HEK293 (cell line): ENCODE data around the gene MID1IP1.

ENCODE experiments used
- CTCF ChIA-PET: fragments of 350-600 bp; formaldehyde crosslinking; extraction: SDS; loops from one replicate; lab custom pipeline; 2021; ENCODE audit warnings: antibody characterized with exemption; lab: Yijun Ruan, JAX
- POLR2A ChIA-PET: fragments of 300-600 bp; formaldehyde crosslinking; extraction: SDS; loops from one replicate; lab custom pipeline; 2020; ENCODE audit warnings: antibody characterized with exemption, inconsistent platforms; lab: Yijun Ruan, JAX
- H3K27ac ChIP-seq: fragments of 200-500 bp; sonication (Bioruptor generic); 2 replicates; pipeline ENCODE4 v1.5.1; 2014; ENCODE audit warnings: low read depth, low read length, control low read depth, inconsistent platforms; ENCODE audit errors: extremely low read depth
- H3K36me3 ChIP-seq, 2 experiments: fragments of 200-500 bp in 1 of 2; sonication (Bioruptor generic) in 1 of 2; 1 replicate in 1 of 2; 2 replicates in 1 of 2; pipeline ENCODE4 v1.5.1; 2014 to 2017; ENCODE audit warnings: inconsistent platforms in 2 of 2, low read length in 2 of 2; ENCODE audit not compliant: control insufficient read depth in 2 of 2, insufficient read depth in 1 of 2
- H3K4me1 ChIP-seq: fragments of 200-500 bp; sonication (Bioruptor generic); 2 replicates; pipeline ENCODE4 v1.5.1; 2014; ENCODE audit warnings: mild to moderate bottlenecking, low read length, inconsistent platforms; ENCODE audit not compliant: control insufficient read depth, insufficient read depth
- H3K4me3 ChIP-seq: 2 replicates; pipeline ENCODE4 v1.5.1; 2011; ENCODE audit warnings: low read depth, mild to moderate bottlenecking, control low read depth, low read length, moderate library complexity
- H3K9me3 ChIP-seq: fragments of 200-500 bp; sonication (Bioruptor generic); 2 replicates; pipeline ENCODE4 v1.5.1; 2014; ENCODE audit warnings: low read depth, low read length, inconsistent platforms; ENCODE audit not compliant: control insufficient read depth, insufficient read depth
- BCL11A ChIP-seq: fragments of 450-650 bp; formaldehyde crosslinking; IDR thresholded peaks from 2 replicates; pipeline ENCODE4 v1.5.1; 2016; ENCODE audit warnings: low read depth, missing biosample characterization, missing genetic modification characterization
- BCL11B ChIP-seq: fragments of 450-650 bp; formaldehyde crosslinking; IDR thresholded peaks from 2 replicates; pipeline ENCODE4 v1.5.1; 2016; ENCODE audit warnings: low read depth, missing biosample characterization, missing genetic modification characterization
- FEZF1 ChIP-seq: fragments of 450-650 bp; formaldehyde crosslinking; IDR thresholded peaks from 2 replicates; pipeline ENCODE4 v1.5.1; 2016; ENCODE audit warnings: missing biosample characterization, missing genetic modification characterization
- MEIS1 ChIP-seq: sonication (generic); formaldehyde crosslinking; IDR thresholded peaks from 2 replicates; pipeline ENCODE4 v1.8.1; 2022; ENCODE audit warnings: missing genetic modification reagents, mild to moderate bottlenecking, borderline replicate concordance
- SETDB1 ChIP-seq: IDR thresholded peaks from one replicate; pipeline ENCODE4 v1.6.1; 2017; ENCODE audit warnings: mild to moderate bottlenecking, low read length, moderate library complexity, mixed read lengths; ENCODE audit not compliant: insufficient read length
- ZFP37 ChIP-seq: fragments of 450-650 bp; formaldehyde crosslinking; IDR thresholded peaks from 2 replicates; pipeline ENCODE4 v1.5.1; 2016; ENCODE audit warnings: missing biosample characterization, missing genetic modification characterization
- ZNF18 ChIP-seq: fragments of 450-650 bp; formaldehyde crosslinking; IDR thresholded peaks from 2 replicates; pipeline ENCODE4 v1.5.1; 2016; ENCODE audit warnings: missing biosample characterization, missing genetic modification characterization
- ZNF26 ChIP-seq: fragments of 450-650 bp; formaldehyde crosslinking; IDR thresholded peaks from 2 replicates; pipeline ENCODE4 v1.5.1; 2016; ENCODE audit warnings: missing biosample characterization, missing genetic modification characterization
- ZNF266 ChIP-seq: fragments of 450-650 bp; formaldehyde crosslinking; IDR thresholded peaks from 2 replicates; pipeline ENCODE4 v1.5.1; 2016; ENCODE audit warnings: missing biosample characterization, missing genetic modification characterization, low read depth
- ZNF354C ChIP-seq: fragments of 450-650 bp; formaldehyde crosslinking; IDR thresholded peaks from 2 replicates; pipeline ENCODE4 v1.5.1; 2016; ENCODE audit warnings: missing biosample characterization, missing genetic modification characterization, low read depth, borderline replicate concordance
- ZNF391 ChIP-seq: fragments of 450-650 bp; formaldehyde crosslinking; IDR thresholded peaks from 2 replicates; pipeline ENCODE4 v1.5.1; 2016; ENCODE audit warnings: low read depth, missing biosample characterization, missing genetic modification characterization, borderline replicate concordance
- ZNF501 ChIP-seq: fragments of 450-650 bp; formaldehyde crosslinking; IDR thresholded peaks from 2 replicates; pipeline ENCODE4 v1.5.1; 2016; ENCODE audit warnings: missing biosample characterization, missing genetic modification characterization
- ZNF518A ChIP-seq: fragments of 450-650 bp; formaldehyde crosslinking; conservative IDR thresholded peaks from 2 replicates; pipeline ENCODE4 v1.5.1; 2016; ENCODE audit warnings: low read depth, missing biosample characterization, missing genetic modification characterization
- ZNF585B ChIP-seq: fragments of 450-650 bp; formaldehyde crosslinking; IDR thresholded peaks from 2 replicates; pipeline ENCODE4 v1.5.1; 2016; ENCODE audit warnings: missing biosample characterization, missing genetic modification characterization
- ZNF626 ChIP-seq: fragments of 450-650 bp; sonication (Bioruptor Pico); formaldehyde crosslinking; IDR thresholded peaks from 2 replicates; pipeline ENCODE4 v1.5.1; 2018; ENCODE audit warnings: missing biosample characterization, missing genetic modification characterization, inconsistent platforms
- ZNF654 ChIP-seq: fragments of 450-650 bp; formaldehyde crosslinking; IDR thresholded peaks from 2 replicates; pipeline ENCODE4 v1.5.1; 2016; ENCODE audit warnings: low read depth, missing biosample characterization, missing genetic modification characterization
- ZNF747 ChIP-seq: fragments of 450-650 bp; formaldehyde crosslinking; IDR thresholded peaks from 2 replicates; pipeline ENCODE4 v1.5.1; 2016; ENCODE audit warnings: missing biosample characterization, missing genetic modification characterization
- ZNF776 ChIP-seq: fragments of 450-650 bp; formaldehyde crosslinking; IDR thresholded peaks from 2 replicates; pipeline ENCODE4 v1.5.0; 2017; ENCODE audit warnings: missing biosample characterization, missing genetic modification characterization, borderline replicate concordance
- ZNF837 ChIP-seq: fragments of 450-650 bp; formaldehyde crosslinking; IDR thresholded peaks from 2 replicates; pipeline ENCODE4 v1.5.1; 2016; ENCODE audit warnings: missing biosample characterization, missing genetic modification characterization
- TF ChIP-seq, protein P1 (sequence below): fragments of 450-650 bp; formaldehyde crosslinking; IDR thresholded peaks from 2 replicates; pipeline ENCODE4 v1.5.1; 2016; ENCODE audit warnings: missing biosample characterization, missing genetic modification characterization
- TF ChIP-seq, protein P2 (sequence below): fragments of 450-650 bp; formaldehyde crosslinking; IDR thresholded peaks from 2 replicates; pipeline ENCODE4 v1.5.1; 2016; ENCODE audit warnings: missing biosample characterization, missing genetic modification characterization

The MID1IP1 gene

DNA sequence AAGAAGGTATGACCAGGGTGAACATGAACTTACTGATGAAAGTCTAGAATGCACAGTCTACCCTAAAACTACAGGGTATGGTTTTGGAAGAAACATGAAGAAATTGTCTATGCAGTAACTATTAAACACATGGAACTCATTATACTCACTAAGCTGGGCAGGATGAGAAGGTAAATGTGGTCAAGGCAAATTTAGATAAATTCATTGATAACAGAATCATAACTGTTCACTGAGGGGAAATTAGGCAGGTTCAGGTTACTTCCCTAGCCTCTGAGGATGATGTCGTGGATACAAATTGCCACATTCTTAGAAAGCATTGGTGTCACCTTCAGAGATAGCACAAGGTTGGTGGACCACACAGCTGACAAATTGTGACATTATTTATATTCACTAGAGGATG, 40.4 kb upstream of the MID1IP1 start:
- no peaks in the 10 kb centered on the region for H3K4me1 ChIP-seq
- no peak overlapping the region for H3K27ac ChIP-seq
- peaks cover 3% of the 10 kb centered on the region; the same call in 1 of the 2 replicates for H3K9me3 ChIP-seq
- no peaks in the 10 kb centered on the region for H3K36me3 ChIP-seq
- ChIA-PET POLR2A (no interaction called here), CTCF (interaction anchor here (1.1 to 1.2 kb wide), 2 partner anchors 10 to 389 kb away, joined by 3 read pairs; no protein-coding TSS in a partner anchor)
- peak; percentile 14; the same call in 1 of the 2 replicates for TF ChIP-seq FEZF1 (tag by site-specific recombination)
- no peak for TF ChIP-seq BCL11A
- H3K4me3 ChIP-seq: no peak overlapping the region

- Histone ChIP-seq H3K36me3 (no peaks in the 10 kb centered on the region), H3K27ac (no peak overlapping the region), H3K9me3 (no peaks in the 10 kb centered on the region), H3K4me1 (no peaks in the 10 kb centered on the region), H3K4me3 (no peak overlapping the region)
- CTCF ChIA-PET: interaction anchor here (0.6 to 2.0 kb wide), 8 partner anchors 16 to 754 kb away, joined by 3 to 10 read pairs (median 3); no protein-coding TSS in a partner anchor
- TF ChIP-seq ZNF654 (peak; percentile 25; the same call in 1 of the 2 replicates), ZNF266 (tag by site-specific recombination) (no peak), ZNF585B (no peak), ZNF501 (tag by site-specific recombination) (no peak)
- TF ChIP-seq, protein P1, sequence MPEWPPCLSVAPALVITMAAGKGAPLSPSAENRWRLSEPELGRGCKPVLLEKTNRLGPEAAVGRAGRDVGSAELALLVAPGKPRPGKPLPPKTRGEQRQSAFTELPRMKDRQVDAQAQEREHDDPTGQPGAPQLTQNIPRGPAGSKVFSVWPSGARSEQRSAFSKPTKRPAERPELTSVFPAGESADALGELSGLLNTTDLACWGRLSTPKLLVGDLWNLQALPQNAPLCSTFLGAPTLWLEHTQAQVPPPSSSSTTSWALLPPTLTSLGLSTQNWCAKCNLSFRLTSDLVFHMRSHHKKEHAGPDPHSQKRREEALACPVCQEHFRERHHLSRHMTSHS: no peak
- POLR2A ChIA-PET: no interaction called here
Observed at GRCh38 chrX:38768079-38768478, 33.2 kb upstream of the MID1IP1 start.

- ChIA-PET CTCF (interaction anchor here (1.0 kb wide), 1 partner anchor 472 kb away, joined by 3 read pairs; no protein-coding TSS in a partner anchor), POLR2A (no interaction called here)
- H3K36me3 ChIP-seq: no peaks in the 10 kb centered on the region
- no peaks in the 10 kb centered on the region for H3K4me1 ChIP-seq
- no peak overlapping the region for H3K27ac ChIP-seq
- no peaks in the 10 kb centered on the region for H3K9me3 ChIP-seq
- no peak overlapping the region for H3K4me3 ChIP-seq
- TF ChIP-seq ZFP37: no peak
- TF ChIP-seq ZNF626 (tag by site-specific recombination): no peak
- no peak for TF ChIP-seq MEIS1 (CRISPR knock-in tag)
- no peak for TF ChIP-seq ZNF837 (tag by site-specific recombination)
- TF ChIP-seq ZNF654: no peak
- TF ChIP-seq ZNF776 (tag by site-specific recombination): no peak
- TF ChIP-seq ZNF18 (tag by site-specific recombination): no peak
- TF ChIP-seq ZNF26: no peak
- TF ChIP-seq ZNF518A (tag by site-specific recombination): no peak
- no peak for TF ChIP-seq SETDB1
- TF ChIP-seq BCL11B (tag by site-specific recombination): no peak
- TF ChIP-seq, protein P2, sequence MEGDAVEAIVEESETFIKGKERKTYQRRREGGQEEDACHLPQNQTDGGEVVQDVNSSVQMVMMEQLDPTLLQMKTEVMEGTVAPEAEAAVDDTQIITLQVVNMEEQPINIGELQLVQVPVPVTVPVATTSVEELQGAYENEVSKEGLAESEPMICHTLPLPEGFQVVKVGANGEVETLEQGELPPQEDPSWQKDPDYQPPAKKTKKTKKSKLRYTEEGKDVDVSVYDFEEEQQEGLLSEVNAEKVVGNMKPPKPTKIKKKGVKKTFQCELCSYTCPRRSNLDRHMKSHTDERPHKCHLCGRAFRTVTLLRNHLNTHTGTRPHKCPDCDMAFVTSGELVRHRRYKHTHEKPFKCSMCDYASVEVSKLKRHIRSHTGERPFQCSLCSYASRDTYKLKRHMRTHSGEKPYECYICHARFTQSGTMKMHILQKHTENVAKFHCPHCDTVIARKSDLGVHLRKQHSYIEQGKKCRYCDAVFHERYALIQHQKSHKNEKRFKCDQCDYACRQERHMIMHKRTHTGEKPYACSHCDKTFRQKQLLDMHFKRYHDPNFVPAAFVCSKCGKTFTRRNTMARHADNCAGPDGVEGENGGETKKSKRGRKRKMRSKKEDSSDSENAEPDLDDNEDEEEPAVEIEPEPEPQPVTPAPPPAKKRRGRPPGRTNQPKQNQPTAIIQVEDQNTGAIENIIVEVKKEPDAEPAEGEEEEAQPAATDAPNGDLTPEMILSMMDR (tag by site-specific recombination): no peak
- no peak for TF ChIP-seq ZNF747 (tag by site-specific recombination)
- no peak for TF ChIP-seq ZNF391 (tag by site-specific recombination)
- TF ChIP-seq ZNF354C: no peak
Observed at GRCh38 chrX:38770152-38770551, 31.1 kb upstream of the MID1IP1 start.
